K562 (cell line): ENCODE results near the gene LEAP2. TPM values are rescaled to one million over a fixed set of nuclear protein-coding genes. Genes with fewer than 3 reads are reported as not detected.

Experiments
- ATAC-seq: fragments of 200-7000 bp; cut with Tn5 transposase; 3 replicates; pipeline ENCODE4 v1.9.1; 2020; ENCODE audit warnings: moderate library complexity
- BruUV-seq: library from RNA; stranded (reverse); fragments of 400-500 nt; replicated peaks from 2 replicates; lab custom pipeline; 2021; lab: Mats Ljungman, UMichigan
- CTCF ChIA-PET: fragments of 300-600 bp; formaldehyde crosslinking; extraction: SDS; loops from one replicate; lab custom pipeline; 2021; ENCODE audit warnings: low intra/inter-chr PET ratio; lab: Yijun Ruan, JAX
- POLR2A ChIA-PET: fragments of 300-600, 350-650 bp; sonication (Branson Sonifier 250); formaldehyde crosslinking; extraction: SDS; loops from one replicate; lab custom pipeline; 2021; ENCODE audit warnings: antibody characterized with exemption, inconsistent platforms; lab: Yijun Ruan, JAX
- DNase-seq, 4 experiments: peaks; one replicate each; pipeline versions ENCODE4 v3.0.0 to v3.0.0-alpha.2; 2011 to 2018; ENCODE audit warnings: low spot score in 3 of 4, mixed read lengths in 3 of 4; ENCODE audit errors: extremely low read depth in 1 of 4
- FAIRE-seq: peaks from 2 replicates; lab custom pipeline; 2011; peaks lifted over from hg19 to GRCh38; lab: Jason Lieb, UNC
- H2AFZ ChIP-seq: 2 replicates; pipeline ENCODE4 v1.6.0; 2011; ENCODE audit warnings: low read depth, low read length, control low read depth, inconsistent platforms
- H3K27ac ChIP-seq: fragments of 200-600 bp; 3 replicates; pipeline ENCODE4 v1.8.0; 2011; ENCODE audit warnings: low read depth, mild to moderate bottlenecking, control low read depth, inconsistent platforms, low read length, moderate library complexity, mixed read lengths; ENCODE audit errors: extremely low read depth
- H3K27me3 ChIP-seq, 2 experiments: fragments of 300-600 bp in 1 of 2; 2 replicates in 1 of 2; 3 replicates in 1 of 2; pipeline versions ENCODE4 v1.6.0 to v1.8.0; 2011; ENCODE audit warnings: inconsistent platforms in 2 of 2, low read length in 2 of 2, mild to moderate bottlenecking in 1 of 2, mixed read lengths in 1 of 2, moderate library complexity in 1 of 2; ENCODE audit not compliant: control insufficient read depth in 2 of 2, insufficient read depth in 2 of 2
- H3K36me3 ChIP-seq: fragments of 300-600 bp; 3 replicates; pipeline ENCODE4 v1.8.0; 2011; ENCODE audit warnings: mild to moderate bottlenecking, low read length, inconsistent platforms; ENCODE audit not compliant: control insufficient read depth, insufficient read depth
- H3K4me1 ChIP-seq, 2 experiments: fragments of 200-600 bp in 1 of 2; replicated peaks in 1 of 2; 2 replicates in 1 of 2; 3 replicates in 1 of 2; pipeline versions ENCODE4 v1.5.1 to v1.8.0; 2011; ENCODE audit warnings: inconsistent platforms in 2 of 2, low read length in 2 of 2, mild to moderate bottlenecking in 1 of 2, mixed read lengths in 1 of 2, moderate library complexity in 1 of 2; ENCODE audit not compliant: control insufficient read depth in 2 of 2, insufficient read depth in 2 of 2
- H3K4me2 ChIP-seq: 2 replicates; pipeline ENCODE4 v1.6.1; 2011; ENCODE audit warnings: low read length, control low read depth, inconsistent platforms, mixed read lengths; ENCODE audit not compliant: insufficient read depth
- H3K4me3 ChIP-seq: fragments of 200-600 bp; sonication (generic), shearing (Covaris generic); 2 replicates; pipeline ENCODE4 v1.5.1; 2016; ENCODE audit warnings: control low read depth, inconsistent platforms
- H3K79me2 ChIP-seq: fragments of 200-600 bp; 3 replicates; pipeline ENCODE4 v1.8.0; 2011; ENCODE audit warnings: low read length, inconsistent platforms; ENCODE audit not compliant: control insufficient read depth, insufficient read depth
- H3K9ac ChIP-seq, 2 experiments: 2 replicates each; pipeline versions ENCODE4 v1.6.0 to v1.6.1; 2011; ENCODE audit warnings: low read depth in 2 of 2, low read length in 2 of 2, control low read depth in 1 of 2, inconsistent platforms in 1 of 2, mild to moderate bottlenecking in 1 of 2, mixed read lengths in 1 of 2; ENCODE audit not compliant: insufficient read depth in 1 of 2
- H3K9me1 ChIP-seq: one replicate; pipeline ENCODE4 v1.6.0; 2011; ENCODE audit warnings: inconsistent platforms, mild to moderate bottlenecking, low read length, moderate library complexity; ENCODE audit not compliant: control insufficient read depth, insufficient read depth
- H3K9me3 ChIP-seq: replicated peaks from 2 replicates; pipeline ENCODE4 v1.5.1; 2011; ENCODE audit warnings: low read depth, low read length, inconsistent platforms; ENCODE audit not compliant: control insufficient read depth, insufficient read depth
- H4K20me1 ChIP-seq: replicated peaks from 2 replicates; pipeline ENCODE4 v1.6.1; 2011; ENCODE audit warnings: low read length, inconsistent platforms, mixed read lengths; ENCODE audit not compliant: control insufficient read depth, insufficient read depth
- CBFA2T2 ChIP-seq: fragments of 450-650 bp; conservative IDR thresholded peaks from 2 replicates; pipeline ENCODE4 v1.6.1; 2017; ENCODE audit warnings: mild to moderate bottlenecking
- CREBBP ChIP-seq: IDR thresholded peaks from one replicate; pipeline ENCODE4 v1.6.1; 2012; ENCODE audit warnings: low read depth, mild to moderate bottlenecking, control low read depth, inconsistent platforms, low read length
- DPF2 ChIP-seq: fragments of 450-650 bp; IDR thresholded peaks from 2 replicates; pipeline ENCODE4 v1.6.1; 2016
- EHMT2 ChIP-seq: fragments of 450-650 bp; IDR thresholded peaks from 2 replicates; pipeline ENCODE4 v1.6.1; 2018; ENCODE audit warnings: antibody characterized with exemption
- FOSL1 ChIP-seq: fragments of 200-800 bp; sonication (Bioruptor generic); conservative IDR thresholded peaks from 2 replicates; pipeline ENCODE4 v1.6.1; 2016; ENCODE audit warnings: missing genetic modification characterization, missing compliant biosample characterization
- FOXA1 ChIP-seq: fragments of 450-650 bp; IDR thresholded peaks from 2 replicates; pipeline ENCODE4 v1.6.1; 2016; ENCODE audit warnings: mild to moderate bottlenecking, borderline replicate concordance
- FOXA3 ChIP-seq, 2 experiments: fragments of 450-650 bp in 1 of 2; sonication (generic) in 1 of 2; formaldehyde crosslinking; IDR thresholded peaks in 1 of 2; conservative IDR thresholded peaks in 1 of 2; 2 replicates each; pipeline versions ENCODE4 v1.4.0 to v1.8.0; 2020 to 2022; ENCODE audit warnings: mild to moderate bottlenecking in 2 of 2, missing genetic modification reagents in 1 of 2
- FOXK2 ChIP-seq, 2 experiments: fragments of 450-650 bp; IDR thresholded peaks in 1 of 2; conservative IDR thresholded peaks in 1 of 2; 2 replicates each; pipeline ENCODE4 v1.6.1; 2016; ENCODE audit warnings: low read depth in 2 of 2, mild to moderate bottlenecking in 1 of 2
- KAT8 ChIP-seq: fragments of 450-650 bp; IDR thresholded peaks from 2 replicates; pipeline ENCODE4 v1.6.1; 2016; ENCODE audit warnings: low read depth, mild to moderate bottlenecking
- MEIS2 ChIP-seq: fragments of 450-650 bp; IDR thresholded peaks from 2 replicates; pipeline ENCODE4 v1.6.1; 2014; ENCODE audit warnings: mild to moderate bottlenecking; ENCODE audit not compliant: partially characterized antibody
- SMARCC2 ChIP-seq: fragments of 450-650 bp; IDR thresholded peaks from 2 replicates; pipeline ENCODE4 v1.6.1; 2017; ENCODE audit warnings: antibody characterized with exemption, moderate library complexity, mild to moderate bottlenecking, low read depth
- TCF3 ChIP-seq: sonication (generic); formaldehyde crosslinking; IDR thresholded peaks from 2 replicates; pipeline ENCODE4 v1.4.0; 2020; ENCODE audit warnings: mild to moderate bottlenecking, missing genetic modification reagents
- TRIM24 ChIP-seq, 2 experiments: fragments of 450-650 bp; IDR thresholded peaks; 2 replicates each; pipeline ENCODE4 v1.6.1; 2016
- ZNF12 ChIP-seq: sonication (generic); formaldehyde crosslinking; IDR thresholded peaks from 2 replicates; pipeline ENCODE4 v1.4.0; 2020; ENCODE audit warnings: mild to moderate bottlenecking, missing genetic modification reagents
- ZNF316 ChIP-seq: fragments of 450-650 bp; IDR thresholded peaks from 2 replicates; pipeline ENCODE4 v1.6.1; 2016
- ZNF384 ChIP-seq: IDR thresholded peaks from 2 replicates; pipeline ENCODE4 v1.6.1; 2012; ENCODE audit warnings: low read depth, low read length, improper control_type of control experiment
- WGBS: fragments of 100-300 bp; shearing (Covaris generic); methylation state at CpG from one replicate; pipeline ENCODE4 v1.1.6; 2016; ENCODE audit warnings: low coverage, mixed read lengths; ENCODE audit not compliant: insufficient coverage; ENCODE audit errors: missing lambda C conversion rate; 5-methylcytosine and 5-hydroxymethylcytosine counted together
- in situ Hi-C: fragments of 300-500 bp; cut with MboI; formaldehyde crosslinking; loops from 4 replicates; pipeline ENCODE4 v1.15.0; 2018; ENCODE audit warnings: inconsistent platforms, mixed read lengths
- intact Hi-C: fragments of 100-400 bp; cut with micrococcal nuclease; formaldehyde crosslinking; loops from 2 replicates; pipeline ENCODE4 v1.14.2; 2022
- polyA plus RNA-seq, 8 experiments: library from polyadenylated mRNA; depleted of rRNA in 4 of 8; stranded (reverse) in 5 of 8; unstranded in 3 of 8; fragments of >200 nt; fragmentation: Nextera tagmentation in 2 of 8; fragmentation: Illumina TruSeq in 1 of 8; extraction: Ambion mirVana in 2 of 8; extraction: Trizol in 1 of 8; gene quantifications; 2 replicates each; pipeline versions ENCODE4 v1.2.1 to v1.2.3, GENCODE V29; 2011 to 2014; ENCODE audit warnings: inconsistent platforms in 1 of 8, missing spikeins in 1 of 8
- total RNA-seq, 7 experiments: library from RNA; depleted of rRNA in 6 of 7; stranded (reverse); fragments of >200 nt in 6 of 7; fragmentation: Illumina TruSeq in 2 of 7; extraction: Trizol in 2 of 7; gene quantifications; 2 replicates each; pipeline versions ENCODE4 v1.2.1 to v1.2.3, GENCODE V29; 2011 to 2021; ENCODE audit warnings: low replicate concordance in 1 of 7
- TF ChIP-seq, protein P1 (sequence below), 2 experiments: IDR thresholded peaks; 2 replicates each; pipeline ENCODE4 v1.6.1; 2011; ENCODE audit warnings: borderline replicate concordance in 1 of 2, control low read depth in 1 of 2, low read depth in 1 of 2, low read length in 1 of 2, mild to moderate bottlenecking in 1 of 2, mixed read lengths in 1 of 2, moderate library complexity in 1 of 2; ENCODE audit not compliant: insufficient read depth in 1 of 2, insufficient read length in 1 of 2, poor library complexity in 1 of 2, severe bottlenecking in 1 of 2; ENCODE audit errors: extremely low read depth in 1 of 2
- TF ChIP-seq, protein P2 (sequence below): fragments of 250-450 bp; sonication (Bioruptor Pico); IDR thresholded peaks from 2 replicates; pipeline ENCODE4 v1.8.0; 2022; ENCODE audit warnings: inconsistent platforms, mild to moderate bottlenecking, moderate library complexity, borderline replicate concordance
- TF ChIP-seq, protein P3 (sequence below): fragments of 250-450 bp; sonication (Bioruptor Pico); IDR thresholded peaks from 2 replicates; pipeline ENCODE4 v1.9.0; 2021; ENCODE audit warnings: mild to moderate bottlenecking, inconsistent platforms

The LEAP2 gene
- total and polyA plus RNA-seq, 9 of the 15 experiments (the other 6 are each of a cell fraction or from before 2014, with no cell fraction given) = 1.1 to 5.6 (median 2.5) TPM

DNA sequence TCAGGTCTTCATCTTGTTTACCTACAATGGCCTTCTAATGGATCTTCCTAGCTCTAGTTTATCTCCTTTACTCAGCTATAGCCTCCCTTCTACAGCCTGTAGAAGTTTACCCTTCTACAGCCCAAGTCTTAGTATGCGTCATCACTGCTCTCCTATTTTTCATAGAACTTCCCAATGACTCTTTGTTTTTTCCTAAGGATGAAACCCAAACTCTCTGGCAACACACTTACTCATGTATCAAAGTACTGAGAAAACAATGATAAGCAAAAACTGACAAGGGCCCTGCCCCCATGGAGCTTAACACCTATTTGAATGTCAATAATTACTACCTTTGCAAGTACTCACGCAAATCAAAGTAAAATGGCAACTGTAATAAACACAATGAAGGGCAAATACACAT, 33.7 kb downstream of the LEAP2 start:
- in situ Hi-C loops = no loop called here
- no peaks in the 10 kb centered on the region for H3K9me1 ChIP-seq
- CTCF ChIA-PET = no interaction called here
- no peak overlapping the region for H3K4me2 ChIP-seq
- no peaks in the 10 kb centered on the region for H3K9me3 ChIP-seq
- POLR2A ChIA-PET = interaction anchor here (0.6 to 1.3 kb wide), 4 partner anchors 11 to 411 kb away, joined by 3 read pairs; no protein-coding TSS in a partner anchor
- no peaks in the 10 kb centered on the region for H3K27me3 ChIP-seq
- no peak overlapping the region for H2AFZ ChIP-seq
- ATAC-seq (peak; percentile 63), FAIRE-seq (peak; percentile 58), DNase-seq (peak in 2 of 4 experiments; percentile 14)
- no peak overlapping the region for H3K9ac ChIP-seq
- H3K4me3 ChIP-seq = no peak overlapping the region
- intact Hi-C loops = no loop called here
- H3K4me1 ChIP-seq = peaks cover 0 to 10% of the 10 kb centered on the region in 2 experiments; a peak in 2 of 5 replicates
- no TSS peak for BruUV-seq
- peak overlapping the region; percentile 3; the same call in 1 of the 3 replicates for H3K27ac ChIP-seq
- H3K36me3 ChIP-seq = peaks cover 41% of the 10 kb centered on the region
- WGBS = 58% methylated on average over 2 of the region's 2 CpGs
- H4K20me1 ChIP-seq = no peaks in the 10 kb centered on the region
- peaks cover 11% of the 10 kb centered on the region; the same call in 2 of the 3 replicates for H3K79me2 ChIP-seq
- no peak for TF ChIP-seq ZNF12 (CRISPR knock-in tag)
- TF ChIP-seq TCF3 (CRISPR knock-in tag) = peak; percentile 18; the same call in 1 of the 2 replicates
- TF ChIP-seq FOXK2 (conservative IDR thresholded peaks at IDR 0.05 in 1 of 2, IDR thresholded peaks at IDR 0.05 in 1 of 2; ENCODE audit: low read depth in 2 of 2) = peak; percentile 38 to 39; a peak in 1 of 4 replicates
- TF ChIP-seq CREBBP = no peak
- TF ChIP-seq TRIM24 (IDR thresholded peaks at IDR 0.05) = 0 out of 4 replicates have a peak, but pooled peaks of 1 of the 2 experiments have one; percentile 21
- TF ChIP-seq FOXA3 (CRISPR knock-in tag; conservative IDR thresholded peaks at IDR 0.05 in 1 of 2, IDR thresholded peaks at IDR 0.05 in 1 of 2) = peak in 1 of 2 experiments; percentile 45; a peak in 2 of 4 replicates
- peak; percentile 71 for TF ChIP-seq FOSL1 (tag)
- TF ChIP-seq, protein P1, sequence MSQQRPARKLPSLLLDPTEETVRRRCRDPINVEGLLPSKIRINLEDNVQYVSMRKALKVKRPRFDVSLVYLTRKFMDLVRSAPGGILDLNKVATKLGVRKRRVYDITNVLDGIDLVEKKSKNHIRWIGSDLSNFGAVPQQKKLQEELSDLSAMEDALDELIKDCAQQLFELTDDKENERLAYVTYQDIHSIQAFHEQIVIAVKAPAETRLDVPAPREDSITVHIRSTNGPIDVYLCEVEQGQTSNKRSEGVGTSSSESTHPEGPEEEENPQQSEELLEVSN (IDR thresholded peaks at IDR 0.05; ENCODE audit: borderline replicate concordance in 1 of 2, extremely low read depth in 1 of 2, insufficient read depth in 1 of 2, insufficient read length in 1 of 2, low read depth in 1 of 2, low read length in 1 of 2, poor library complexity in 1 of 2, severe bottlenecking in 1 of 2) = no peak
- TF ChIP-seq FOXA1 = peak; percentile 7; the same call in 1 of the 2 replicates
- TF ChIP-seq, protein P2, sequence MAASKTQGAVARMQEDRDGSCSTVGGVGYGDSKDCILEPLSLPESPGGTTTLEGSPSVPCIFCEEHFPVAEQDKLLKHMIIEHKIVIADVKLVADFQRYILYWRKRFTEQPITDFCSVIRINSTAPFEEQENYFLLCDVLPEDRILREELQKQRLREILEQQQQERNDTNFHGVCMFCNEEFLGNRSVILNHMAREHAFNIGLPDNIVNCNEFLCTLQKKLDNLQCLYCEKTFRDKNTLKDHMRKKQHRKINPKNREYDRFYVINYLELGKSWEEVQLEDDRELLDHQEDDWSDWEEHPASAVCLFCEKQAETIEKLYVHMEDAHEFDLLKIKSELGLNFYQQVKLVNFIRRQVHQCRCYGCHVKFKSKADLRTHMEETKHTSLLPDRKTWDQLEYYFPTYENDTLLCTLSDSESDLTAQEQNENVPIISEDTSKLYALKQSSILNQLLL (CRISPR knock-in tag) = no peak
- peak; percentile 60; the same call in 1 of the 2 replicates for TF ChIP-seq DPF2
- TF ChIP-seq EHMT2 = peak; percentile 44; the same call in 1 of the 2 replicates
- TF ChIP-seq KAT8 = no peak
- TF ChIP-seq ZNF384 = no peak
- TF ChIP-seq, protein P3, sequence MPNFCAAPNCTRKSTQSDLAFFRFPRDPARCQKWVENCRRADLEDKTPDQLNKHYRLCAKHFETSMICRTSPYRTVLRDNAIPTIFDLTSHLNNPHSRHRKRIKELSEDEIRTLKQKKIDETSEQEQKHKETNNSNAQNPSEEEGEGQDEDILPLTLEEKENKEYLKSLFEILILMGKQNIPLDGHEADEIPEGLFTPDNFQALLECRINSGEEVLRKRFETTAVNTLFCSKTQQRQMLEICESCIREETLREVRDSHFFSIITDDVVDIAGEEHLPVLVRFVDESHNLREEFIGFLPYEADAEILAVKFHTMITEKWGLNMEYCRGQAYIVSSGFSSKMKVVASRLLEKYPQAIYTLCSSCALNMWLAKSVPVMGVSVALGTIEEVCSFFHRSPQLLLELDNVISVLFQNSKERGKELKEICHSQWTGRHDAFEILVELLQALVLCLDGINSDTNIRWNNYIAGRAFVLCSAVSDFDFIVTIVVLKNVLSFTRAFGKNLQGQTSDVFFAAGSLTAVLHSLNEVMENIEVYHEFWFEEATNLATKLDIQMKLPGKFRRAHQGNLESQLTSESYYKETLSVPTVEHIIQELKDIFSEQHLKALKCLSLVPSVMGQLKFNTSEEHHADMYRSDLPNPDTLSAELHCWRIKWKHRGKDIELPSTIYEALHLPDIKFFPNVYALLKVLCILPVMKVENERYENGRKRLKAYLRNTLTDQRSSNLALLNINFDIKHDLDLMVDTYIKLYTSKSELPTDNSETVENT (CRISPR knock-in tag) = no peak
- TF ChIP-seq SMARCC2 = no peak
- TF ChIP-seq MEIS2 = peak; percentile 10
- peak; percentile 60 for TF ChIP-seq ZNF316
- no peak for TF ChIP-seq CBFA2T2
